Choroid plexus epithelial cell (primary cell): ENCODE measurements around the gene CRISP3.

Source experiments
- DNase-seq: peaks from one replicate; pipeline ENCODE4 v3.0.0-alpha.2; 2010; ENCODE audit warnings: low read depth
- H3K4me3 ChIP-seq: 2 replicates; pipeline ENCODE4 v1.5.1; 2011; ENCODE audit warnings: low read depth, mild to moderate bottlenecking, control low read depth, low read length, moderate library complexity
- TF ChIP-seq, protein P1 (sequence below): conservative IDR thresholded peaks from 2 replicates; pipeline ENCODE4 v1.5.1; 2011; ENCODE audit warnings: low read depth, mild to moderate bottlenecking, control low read depth, inconsistent platforms, low read length, moderate library complexity

Gene CRISP3

DNA sequence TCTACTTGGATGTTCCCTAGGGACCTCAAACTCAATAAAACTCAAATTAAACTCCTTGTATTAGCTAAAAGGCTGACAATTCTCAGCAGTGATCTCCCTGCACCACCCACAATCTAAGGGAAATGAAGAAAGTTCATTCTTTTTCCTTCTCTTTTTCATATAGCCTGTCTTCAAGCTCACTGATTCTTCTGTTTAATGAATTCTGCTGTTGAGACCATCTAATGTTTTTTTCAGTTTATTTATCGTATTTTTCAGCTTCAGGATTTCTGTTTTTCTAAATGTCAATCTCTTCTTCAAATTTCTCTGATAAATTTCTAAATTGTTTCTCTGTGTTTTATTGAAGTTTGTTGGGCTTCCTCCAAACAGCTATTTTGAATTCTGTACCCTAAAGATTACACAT lies 50.7 kb downstream of the CRISP3 start:
- no peak overlapping the region for H3K4me3 ChIP-seq
- TF ChIP-seq, protein P1, sequence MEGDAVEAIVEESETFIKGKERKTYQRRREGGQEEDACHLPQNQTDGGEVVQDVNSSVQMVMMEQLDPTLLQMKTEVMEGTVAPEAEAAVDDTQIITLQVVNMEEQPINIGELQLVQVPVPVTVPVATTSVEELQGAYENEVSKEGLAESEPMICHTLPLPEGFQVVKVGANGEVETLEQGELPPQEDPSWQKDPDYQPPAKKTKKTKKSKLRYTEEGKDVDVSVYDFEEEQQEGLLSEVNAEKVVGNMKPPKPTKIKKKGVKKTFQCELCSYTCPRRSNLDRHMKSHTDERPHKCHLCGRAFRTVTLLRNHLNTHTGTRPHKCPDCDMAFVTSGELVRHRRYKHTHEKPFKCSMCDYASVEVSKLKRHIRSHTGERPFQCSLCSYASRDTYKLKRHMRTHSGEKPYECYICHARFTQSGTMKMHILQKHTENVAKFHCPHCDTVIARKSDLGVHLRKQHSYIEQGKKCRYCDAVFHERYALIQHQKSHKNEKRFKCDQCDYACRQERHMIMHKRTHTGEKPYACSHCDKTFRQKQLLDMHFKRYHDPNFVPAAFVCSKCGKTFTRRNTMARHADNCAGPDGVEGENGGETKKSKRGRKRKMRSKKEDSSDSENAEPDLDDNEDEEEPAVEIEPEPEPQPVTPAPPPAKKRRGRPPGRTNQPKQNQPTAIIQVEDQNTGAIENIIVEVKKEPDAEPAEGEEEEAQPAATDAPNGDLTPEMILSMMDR: no peak
- DNase-seq: no peak

DNA sequence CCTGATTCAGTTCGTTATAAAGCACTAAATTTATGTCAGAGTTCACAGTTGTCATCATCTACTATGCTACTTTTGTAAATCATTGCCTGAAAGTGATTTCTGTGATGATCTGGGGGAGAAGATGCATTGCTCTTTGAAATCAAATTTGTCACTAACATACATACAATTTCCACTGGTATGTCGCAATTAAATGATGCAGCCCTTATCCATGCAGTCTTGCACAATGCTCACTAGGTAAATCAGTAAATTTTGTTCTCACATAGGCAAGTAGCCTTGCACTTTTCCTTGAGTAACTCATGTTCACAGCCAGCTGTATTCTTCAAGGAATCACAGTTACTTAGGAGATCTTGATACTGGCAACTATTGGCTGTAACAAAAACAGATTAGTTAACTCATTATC lies 51.7 kb downstream of the CRISP3 start:
- no peak overlapping the region for H3K4me3 ChIP-seq
- TF ChIP-seq, protein P1: no peak
- DNase-seq: no peak
